Stimulated activated CD8-positive, alpha-beta memory T cell treated with anti-CD3 and anti-CD28 coated beads, Interleukin-2, amount 100 ng/mL, for 1 hour (primary cell): ENCODE data around the gene SCIN.
A peak's percentile ranks its signal among the peaks of the same experiment; 100 is the strongest.
"Not testable (repeated sequence)": the region's sequence is repeated elsewhere in the genome, so short reads cannot be mapped to it uniquely, and the experiment has no call there.

Experiments
- DNase-seq, 2 donors: peaks; one replicate each; pipeline ENCODE4 v3.0.0-alpha.2; 2020; ENCODE audit warnings: low read depth in 2 of 2

Gene SCIN

DNA sequence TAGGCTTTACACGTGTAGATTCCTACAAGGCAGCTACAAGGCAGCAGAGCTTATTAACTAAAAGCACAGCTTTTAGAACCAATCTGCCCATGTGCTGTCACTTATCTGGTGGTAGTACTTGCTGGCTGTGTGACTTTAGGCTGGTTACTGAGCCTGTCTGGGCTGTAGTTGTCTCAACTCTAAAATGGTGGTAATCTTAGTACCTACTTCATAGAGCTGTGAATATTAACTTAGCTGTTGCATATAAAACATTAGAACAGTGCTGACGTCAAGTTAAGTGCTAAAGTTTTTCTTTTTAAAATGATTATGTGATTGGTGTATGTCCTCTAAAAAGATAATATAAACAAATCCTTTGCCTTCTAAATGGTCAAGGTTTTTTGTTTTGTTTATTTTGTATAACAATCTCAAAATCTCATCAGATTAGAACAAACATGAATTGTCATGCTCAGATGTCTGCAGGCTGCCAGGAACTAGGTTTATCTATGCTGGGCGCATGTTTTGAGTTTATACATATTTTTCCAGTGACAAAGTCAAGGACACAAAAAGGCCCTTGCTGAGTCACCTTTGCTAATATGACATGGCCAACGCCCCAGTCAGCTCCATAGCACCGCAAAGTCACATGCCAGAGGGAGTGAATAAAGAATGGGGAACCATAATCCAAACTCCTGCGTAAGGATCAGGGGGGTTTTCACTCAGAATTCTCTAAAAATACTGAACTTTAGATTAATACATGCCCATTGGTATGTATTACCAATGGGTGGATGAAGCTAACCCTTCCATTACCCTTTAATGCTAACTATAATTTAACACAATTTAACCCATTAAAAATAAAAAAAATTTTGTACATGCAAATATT, 77.1 kb downstream of the SCIN start:
- no peak for DNase-seq

DNA sequence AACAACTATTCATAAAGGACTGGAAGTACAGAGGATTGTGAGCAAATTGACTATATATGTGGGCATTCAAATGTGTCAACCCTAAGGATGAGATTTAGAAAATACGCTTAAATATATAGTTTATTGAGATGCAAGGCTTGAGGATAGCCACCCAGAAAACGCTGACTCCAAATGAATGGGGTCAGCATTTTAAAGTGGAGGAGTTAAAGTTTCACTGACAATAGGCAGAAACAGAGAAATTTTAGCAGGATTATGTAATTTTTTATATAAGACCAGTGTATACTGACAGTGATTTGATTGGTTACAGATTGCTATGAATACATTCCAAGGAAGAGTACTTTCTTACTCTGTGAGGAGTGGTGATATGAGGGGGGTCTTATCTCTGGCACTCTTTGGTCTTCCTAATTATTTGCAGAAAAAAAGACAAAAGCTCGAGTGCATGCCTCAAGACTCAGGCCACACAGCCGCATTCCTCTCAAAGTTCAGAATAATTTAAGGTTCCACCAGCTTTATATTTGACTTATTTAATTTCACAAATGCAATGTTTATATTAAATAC, 78.3 kb downstream of the SCIN start:
- DNase-seq: no peak

DNA sequence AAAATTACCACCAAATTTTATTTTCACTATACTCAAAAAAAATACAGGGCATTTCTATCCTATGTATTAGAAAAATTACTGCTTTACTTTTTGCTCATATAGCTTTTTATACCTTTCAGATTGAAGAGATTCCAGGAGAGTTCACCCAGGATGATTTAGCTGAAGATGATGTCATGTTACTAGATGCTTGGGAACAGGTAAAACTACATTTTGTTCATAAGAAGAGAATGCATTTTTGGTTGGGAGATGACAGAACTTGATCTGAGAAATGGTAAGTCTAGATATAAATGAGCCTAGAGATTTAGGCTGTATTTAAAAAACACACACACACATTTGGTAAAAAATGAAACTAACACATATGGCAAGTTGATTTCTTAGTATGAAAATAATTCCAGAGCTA, 78.8 kb downstream of the SCIN start:
- DNase-seq: no peak

GRCh38 chr7:12650080-12650479, 79.6 kb downstream of the SCIN start:
- DNase-seq: no peak

DNA sequence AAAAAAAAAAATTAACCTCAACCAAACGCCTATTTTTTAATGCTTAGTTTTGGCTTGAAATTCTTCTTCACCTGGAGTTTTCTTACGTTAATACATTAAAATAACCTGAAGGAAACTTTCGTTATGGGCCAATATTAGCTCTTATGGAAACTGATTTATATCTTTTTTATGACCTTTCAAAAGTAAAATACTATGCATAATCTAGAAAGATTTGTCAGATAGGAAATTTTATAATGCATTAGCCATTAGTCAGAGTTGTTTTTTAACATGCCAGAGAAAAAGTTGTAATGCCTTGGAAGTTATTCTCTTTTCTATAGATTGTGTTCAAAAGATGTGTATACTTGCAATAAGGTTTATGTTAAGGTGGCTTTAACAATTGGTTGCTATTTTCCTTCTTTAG, 82.6 kb downstream of the SCIN start:
- DNase-seq: no peak

GRCh38 chr7:12653518-12653917, 83.0 kb downstream of the SCIN start:
- DNase-seq: no peak

DNA sequence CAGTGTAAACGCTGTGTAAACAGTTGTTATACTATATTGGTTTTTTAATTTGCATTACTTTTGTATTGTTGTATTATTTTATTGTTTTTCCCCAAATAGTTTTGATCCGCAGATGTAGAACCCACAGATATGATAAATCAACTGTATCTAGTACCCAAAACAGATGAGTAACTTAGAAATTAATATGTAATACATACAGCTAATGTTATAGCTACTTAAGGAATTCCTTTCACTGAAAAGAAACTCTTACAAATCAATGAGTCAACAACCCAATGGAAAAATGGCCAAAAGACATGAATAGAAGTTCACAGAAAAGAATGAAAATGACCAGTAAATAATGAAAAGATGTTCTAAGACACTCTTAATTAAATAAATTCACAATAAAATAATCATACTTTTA, 84.6 kb downstream of the SCIN start:
- no peak for DNase-seq

GRCh38 chr7:12660423-12660822, 89.9 kb downstream of the SCIN start:
- not testable (repeated sequence) for DNase-seq

GRCh38 chr7:12660986-12661385, 90.5 kb downstream of the SCIN start:
- not testable (repeated sequence) for DNase-seq

GRCh38 chr7:12661581-12661980, 91.1 kb downstream of the SCIN start:
- DNase-seq: no peak

DNA sequence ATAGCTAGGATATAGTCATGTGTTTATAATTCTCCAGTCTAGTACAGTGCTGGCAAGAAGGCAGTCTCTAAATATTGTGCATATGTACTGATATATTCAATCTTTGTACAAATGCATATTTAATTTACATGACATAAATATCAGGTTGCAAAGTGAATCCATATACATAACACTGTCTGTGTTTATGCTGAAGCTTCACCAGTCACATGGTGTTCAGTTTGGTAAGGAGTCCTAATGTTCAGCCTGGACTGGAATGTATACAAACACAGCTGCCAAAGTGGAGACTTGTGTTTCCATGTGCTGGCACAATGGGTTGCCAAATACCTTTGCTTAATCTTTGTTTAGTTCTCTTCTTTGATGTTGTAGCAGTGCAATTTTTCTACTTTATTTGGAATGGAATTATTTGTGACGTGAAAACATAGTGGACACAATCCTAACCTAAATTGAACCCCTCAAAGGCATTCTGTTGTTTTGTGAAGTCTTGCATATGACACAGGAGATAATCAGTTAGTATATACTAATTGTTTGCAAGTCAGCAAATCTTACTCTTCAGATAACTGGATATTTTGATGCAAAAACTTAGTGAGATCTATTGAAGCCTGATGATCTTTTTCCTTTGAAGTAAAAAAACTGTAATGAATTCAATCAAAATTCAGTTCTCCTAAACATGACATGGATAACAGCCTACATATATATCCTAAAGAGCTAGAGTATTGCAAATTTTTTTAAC, 99.6 kb downstream of the SCIN start:
- no peak for DNase-seq

GRCh38 chr7:12670743-12671520, 100.4 kb downstream of the SCIN start:
- no peak for DNase-seq

- not testable (repeated sequence) for DNase-seq
These were observed 102.9 kb downstream of the SCIN start for GRCh38 chr7:12673436-12673835.

DNA sequence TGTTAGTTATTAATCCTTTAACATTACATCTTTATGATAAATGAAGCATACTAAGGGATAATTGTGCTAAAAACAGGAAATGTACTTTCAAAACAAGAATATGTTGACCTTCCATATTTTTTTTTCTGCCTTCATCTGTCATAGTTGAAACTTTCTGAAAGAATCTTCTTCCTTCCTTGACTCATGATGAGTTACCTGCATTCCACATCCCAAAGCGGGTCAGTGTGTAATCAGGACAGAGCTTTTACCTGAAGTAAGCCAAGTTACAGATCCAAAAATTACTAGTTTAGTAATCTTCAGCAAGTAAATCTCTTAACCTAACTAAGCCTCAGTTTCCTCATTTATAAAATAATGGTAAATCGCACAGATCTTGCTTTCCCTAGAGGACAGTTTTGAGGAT, 103.5 kb downstream of the SCIN start:
- no peak for DNase-seq

GRCh38 chr7:12674861-12675260, 104.3 kb downstream of the SCIN start:
- DNase-seq: peak in 1 of 2 donors; percentile 14

DNA sequence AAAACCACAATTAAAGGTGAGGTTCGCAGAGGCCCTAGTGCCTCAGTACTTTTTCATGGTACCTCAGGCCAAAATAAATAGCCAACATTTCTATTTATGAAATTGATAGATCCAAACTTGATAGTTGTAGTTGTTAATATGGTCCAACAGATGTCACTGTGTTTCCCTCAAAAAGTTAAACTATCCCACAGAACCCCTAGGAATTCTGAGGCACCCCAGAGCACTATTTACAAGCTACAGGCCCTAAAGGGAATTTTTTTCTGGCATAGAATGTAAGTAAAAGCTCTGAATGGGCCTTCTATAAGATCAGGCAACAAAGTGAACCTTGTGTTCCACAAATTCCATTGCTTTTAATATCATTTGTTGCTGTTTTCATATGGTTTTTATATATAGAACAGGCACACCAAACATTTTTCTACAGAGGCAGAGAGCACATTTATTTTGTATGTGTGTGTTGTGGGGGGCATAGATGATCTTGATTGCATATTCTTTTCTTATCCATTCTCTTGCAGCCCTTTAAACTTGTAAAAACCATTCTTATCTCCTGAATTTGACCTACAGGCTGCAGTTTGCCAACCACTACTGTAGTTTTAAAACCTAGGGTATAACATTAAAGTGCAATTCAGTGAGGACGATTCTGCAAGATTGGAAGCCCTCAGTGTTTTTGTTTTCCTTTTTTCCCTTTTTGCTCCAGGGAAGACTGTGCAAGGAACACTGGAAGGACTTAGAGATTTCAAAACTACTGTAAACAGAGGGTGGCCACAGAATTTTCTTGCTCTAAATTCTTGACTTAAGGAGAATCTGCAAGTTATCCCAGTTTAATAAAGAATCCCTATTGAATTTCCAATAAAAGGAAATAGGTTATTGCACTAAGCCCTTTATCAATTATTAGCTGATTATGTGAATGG, 113.4 kb downstream of the SCIN start:
- DNase-seq: no peak

DNA sequence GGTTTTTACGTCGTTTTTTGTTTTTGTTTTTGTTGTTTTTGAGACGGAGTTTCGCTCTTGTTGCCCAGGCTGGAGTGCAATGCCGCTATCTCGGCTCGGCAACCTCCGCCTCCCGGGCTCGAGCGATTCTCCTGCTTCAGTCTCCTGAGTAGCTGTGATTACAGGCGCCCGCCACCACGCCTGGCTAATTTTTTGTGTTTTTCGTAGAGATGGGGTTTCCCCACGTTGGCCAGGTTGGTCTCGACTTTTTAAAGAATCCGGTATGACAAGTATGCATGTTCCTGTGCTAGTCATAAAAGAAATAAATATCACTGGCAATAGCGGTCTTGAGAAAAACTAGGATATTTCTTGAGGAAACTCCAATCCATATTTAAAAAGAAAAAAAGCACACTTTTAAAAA, 114.2 kb downstream of the SCIN start:
- DNase-seq: no peak

DNA sequence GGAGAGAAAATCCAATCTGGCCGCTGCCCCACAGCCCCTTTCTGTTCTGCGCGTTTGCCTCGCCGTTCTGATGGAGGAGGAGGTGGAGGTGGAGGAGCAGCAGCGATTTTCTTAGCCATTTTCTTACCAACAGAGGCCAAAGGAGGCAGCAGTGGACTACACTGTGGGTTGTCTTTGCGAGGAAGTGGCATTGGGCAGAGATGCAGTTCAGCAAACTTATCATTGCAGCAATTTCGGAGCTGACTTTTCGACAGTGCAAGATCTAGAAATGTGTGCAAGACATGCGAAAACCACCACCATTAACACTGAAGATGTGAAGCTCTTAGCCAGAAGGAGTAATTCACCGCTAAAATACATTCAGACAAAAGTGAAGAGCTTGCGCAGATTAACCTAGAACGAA, 115.0 kb downstream of the SCIN start:
- DNase-seq: peak in 1 of 2 donors; percentile 6

GRCh38 chr7:12686234-12686890, 115.8 kb downstream of the SCIN start:
- DNase-seq: peak; percentile 91
